HEK293T (cell line): Measurements from ENCODE around the gene HIGD1A.

Source experiments
- BHLHE40 ChIP-seq: fragments of 450-650 bp; IDR thresholded peaks from 2 replicates; pipeline ENCODE4 v1.6.1; 2016; ENCODE audit warnings: mild to moderate bottlenecking, moderate library complexity, borderline replicate concordance
- ELF4 ChIP-seq: fragments of 450-650 bp; IDR thresholded peaks from 2 replicates; pipeline ENCODE4 v1.6.1; 2017; ENCODE audit warnings: antibody characterized with exemption
- FOXA1 ChIP-seq: fragments of 450-650 bp; IDR thresholded peaks from 2 replicates; pipeline ENCODE4 v1.6.1; 2016; ENCODE audit warnings: mild to moderate bottlenecking
- SP1 ChIP-seq: fragments of 450-650 bp; IDR thresholded peaks from 2 replicates; pipeline ENCODE4 v1.6.1; 2017
- SUZ12 ChIP-seq: fragments of 450-650 bp; IDR thresholded peaks from 2 replicates; pipeline ENCODE4 v1.6.1; 2016; ENCODE audit warnings: mild to moderate bottlenecking
- TARDBP ChIP-seq: fragments of 450-650 bp; IDR thresholded peaks from 2 replicates; pipeline ENCODE4 v1.6.1; 2016
- ZNF384 ChIP-seq: fragments of 450-650 bp; IDR thresholded peaks from 2 replicates; pipeline ENCODE4 v1.6.1; 2016

- TF ChIP-seq FOXA1 (no peak), SUZ12 (no peak), SP1 (no peak), ZNF384 (no peak), BHLHE40 (no peak), TARDBP (no peak), ELF4 (no peak)
Observed at GRCh38 chr3:42742688-42743087, 61.6 kb downstream of the HIGD1A start.
